A549 (cell line): ENCODE data around the gene FEM1A. TPM values are rescaled to one million over a fixed set of nuclear protein-coding genes. Genes with fewer than 3 reads are reported as not detected.
"Not testable (repeated sequence)": the region's sequence is repeated elsewhere in the genome, so short reads cannot be mapped to it uniquely, and the experiment has no call there.

Source experiments
- ATAC-seq, 2 experiments: fragments of 200-7000 bp in 1 of 2; fragments of >200 bp in 1 of 2; cut with Nextera tagmentation in 1 of 2; cut with Tn5 transposase in 1 of 2; 3 replicates each; pipeline versions ENCODE4 v1.8.0 to v1.9.1; 2018 to 2020; ENCODE audit warnings: mild to moderate bottlenecking in 1 of 2, moderate library complexity in 1 of 2
- CTCF ChIA-PET: fragments of 300-600 bp; sonication (Branson Sonifier 250); formaldehyde crosslinking; extraction: SDS; loops from one replicate; lab custom pipeline; 2021; ENCODE audit warnings: antibody characterized with exemption, inconsistent platforms; lab: Yijun Ruan, JAX
- POLR2A ChIA-PET: fragments of 350-600 bp; formaldehyde crosslinking; extraction: SDS; loops from one replicate; lab custom pipeline; 2021; ENCODE audit warnings: antibody characterized with exemption, inconsistent platforms; lab: Yijun Ruan, JAX
- DNase-seq, 2 experiments: peaks; one replicate each; pipeline versions ENCODE4 v3.0.0 to v3.0.0-alpha.2; 2011 to 2016; ENCODE audit warnings: low read depth in 1 of 2, low spot score in 1 of 2
- FAIRE-seq: peaks from 2 replicates; lab custom pipeline; 2011; peaks lifted over from hg19 to GRCh38; lab: Jason Lieb, UNC
- H3K27ac ChIP-seq, 2 experiments: fragments of >200 bp; sonication (Bioruptor Twin); formaldehyde crosslinking; 3 replicates each; pipeline ENCODE4 v1.5.1; 2016 to 2017
- H3K4me1 ChIP-seq: fragments of >200 bp; sonication (Bioruptor Twin); formaldehyde crosslinking; 3 replicates; pipeline ENCODE4 v1.6.1; 2016
- H3K4me2 ChIP-seq: fragments of >200 bp; sonication (Bioruptor Twin); formaldehyde crosslinking; 3 replicates; pipeline ENCODE4 v1.6.1; 2016
- H3K4me3 ChIP-seq: fragments of >200 bp; sonication (Bioruptor Twin); formaldehyde crosslinking; 3 replicates; pipeline ENCODE4 v1.5.1; 2016
- H3K9me3 ChIP-seq: fragments of >200 bp; sonication (Bioruptor Twin); formaldehyde crosslinking; 3 replicates; pipeline ENCODE4 v1.6.1; 2016
- CTCF ChIP-seq: fragments of >200 bp; sonication (Bioruptor Twin); formaldehyde crosslinking; IDR thresholded peaks from 3 replicates; pipeline ENCODE4 v1.5.1; 2016
- GATA3 ChIP-seq: IDR thresholded peaks from 2 replicates; pipeline ENCODE4 v1.6.1; 2012; ENCODE audit warnings: borderline replicate concordance
- HES2 ChIP-seq: fragments of >200 bp; sonication (Bioruptor Twin); formaldehyde crosslinking; IDR thresholded peaks from 2 replicates; pipeline ENCODE4 v1.6.1; 2016
- JUN ChIP-seq, 2 experiments: fragments of >200 bp; sonication (Bioruptor Twin); formaldehyde crosslinking; IDR thresholded peaks; 2 replicates in 1 of 2; 3 replicates in 1 of 2; pipeline ENCODE4 v1.6.1; 2016 to 2017
- MAFK ChIP-seq: fragments of 450-650 bp; IDR thresholded peaks from 2 replicates; pipeline ENCODE4 v1.6.1; 2014; ENCODE audit not compliant: partially characterized antibody
- NPAS2 ChIP-seq: fragments of 250-450 bp; sonication (Bioruptor Pico); IDR thresholded peaks from 2 replicates; pipeline ENCODE4 v1.8.0; 2022; ENCODE audit warnings: mild to moderate bottlenecking, moderate library complexity, borderline replicate concordance
- POLR2A ChIP-seq: IDR thresholded peaks from 2 replicates; pipeline ENCODE4 v1.6.1; 2012; ENCODE audit warnings: mild to moderate bottlenecking, low read length
- RAD21 ChIP-seq, 2 experiments: fragments of >200 bp in 1 of 2; sonication (Bioruptor Twin) in 1 of 2; formaldehyde crosslinking in 1 of 2; IDR thresholded peaks in 1 of 2; conservative IDR thresholded peaks in 1 of 2; 2 replicates in 1 of 2; 3 replicates in 1 of 2; pipeline ENCODE4 v1.6.1; 2012 to 2018; ENCODE audit warnings: inconsistent platforms in 1 of 2
- RCOR1 ChIP-seq: fragments of 150-350 bp; IDR thresholded peaks from 2 replicates; pipeline ENCODE4 v1.6.1; 2014; ENCODE audit warnings: antibody characterized with exemption, low read length, low read depth
- REST ChIP-seq: fragments of 200-600 bp; sonication (generic); IDR thresholded peaks from 2 replicates; pipeline ENCODE4 v1.6.1; 2016; ENCODE audit warnings: antibody characterized with exemption, mild to moderate bottlenecking, moderate library complexity
- RFX5 ChIP-seq: fragments of 450-650 bp; IDR thresholded peaks from 2 replicates; pipeline ENCODE4 v1.7.1; 2014; ENCODE audit warnings: antibody characterized with exemption, mild to moderate bottlenecking, moderate library complexity
- SMC3 ChIP-seq: fragments of >200 bp; sonication (Bioruptor Twin); formaldehyde crosslinking; IDR thresholded peaks from 3 replicates; pipeline ENCODE4 v1.6.1; 2018; ENCODE audit warnings: inconsistent platforms
- TFCP2L1 ChIP-seq: fragments of 250-450 bp; sonication (Bioruptor Pico); IDR thresholded peaks from 2 replicates; pipeline ENCODE4 v1.5.0; 2021; ENCODE audit warnings: mild to moderate bottlenecking
- ZC3H11A ChIP-seq: fragments of 450-650 bp; IDR thresholded peaks from 2 replicates; pipeline ENCODE4 v1.6.1; 2014; ENCODE audit warnings: antibody characterized with exemption, mild to moderate bottlenecking
- ZFP36 ChIP-seq: fragments of 450-650 bp; IDR thresholded peaks from 2 replicates; pipeline ENCODE4 v1.6.1; 2014; ENCODE audit warnings: borderline replicate concordance; ENCODE audit not compliant: partially characterized antibody
- WGBS: methylation state at CpG from one replicate; pipeline ENCODE4 v1.1.6; 2017; ENCODE audit errors: missing lambda C conversion rate; 5-methylcytosine and 5-hydroxymethylcytosine counted together
- polyA plus RNA-seq, 4 experiments: library from polyadenylated mRNA; depleted of rRNA in 3 of 4; stranded (reverse); fragments of >200 nt; fragmentation: RNase III in 1 of 4; extraction: RNeasy Plus Mini Kit Qiagen cat#74134 plus additional on column Dnase treatment in 1 of 4; gene quantifications; 2 replicates in 3 of 4; 3 replicates in 1 of 4; pipeline ENCODE4 v1.2.3, GENCODE V29; 2011 to 2017

FEM1A gene
- polyA plus RNA-seq, 2 of the 4 experiments (the other 2 are of a cell fraction): 3.2 to 4.1 TPM

- H3K4me2 ChIP-seq: no peak overlapping the region
- no peaks in the 10 kb centered on the region for H3K9me3 ChIP-seq
- CTCF ChIA-PET: interaction anchor here (0.6 to 13.7 kb wide), 7 partner anchors 8 to 225 kb away, joined by 3 to 240 read pairs (median 4); partner anchors contain the start of gene FEM1A
- H3K4me1 ChIP-seq: no peaks in the 10 kb centered on the region
- no peak overlapping the region for H3K4me3 ChIP-seq
- FAIRE-seq: no peak
- no peak for TF ChIP-seq RCOR1
- peak; percentile 33 for TF ChIP-seq ZFP36
- no peak for TF ChIP-seq HES2
- TF ChIP-seq ZC3H11A: no peak
- TF ChIP-seq, all 56 proteins: peak for 1
- H3K27ac ChIP-seq: no peak overlapping the region
- DNase-seq: no peak
- ATAC-seq: no peak
- POLR2A ChIA-PET: no interaction called here
- WGBS: 43% methylated on average over 3 of the region's 3 CpGs
These were observed 9.6 kb downstream of the FEM1A start for GRCh38 chr19:4801085-4801619.

GRCh38 chr19:4802711-4803110 lies 11.2 kb downstream of the FEM1A start:
- no peak overlapping the region for H3K4me3 ChIP-seq
- DNase-seq: no peak
- no peak overlapping the region for H3K27ac ChIP-seq
- TF ChIP-seq RFX5 (no peak), GATA3 (no peak), MAFK (no peak), RAD21 (conservative IDR thresholded peaks at IDR 0.05 in 1 of 2, IDR thresholded peaks at IDR 0.05 in 1 of 2) (no peak), REST (no peak), HES2 (no peak), JUN (IDR thresholded peaks at IDR 0.05) (no peak), POLR2A (no peak)
- H3K4me1 ChIP-seq: no peaks in the 10 kb centered on the region
- ATAC-seq: no peak
- H3K9me3 ChIP-seq: no peaks in the 10 kb centered on the region
- no peak for FAIRE-seq
- H3K4me2 ChIP-seq: no peak overlapping the region
- ChIA-PET CTCF (interaction anchor here (0.8 to 13.7 kb wide), 3 partner anchors 12 to 73 kb away, joined by 3 to 240 read pairs (median 10); partner anchors contain the start of gene FEM1A), POLR2A (no interaction called here)
- 70% methylated on average over 7 of the region's 7 CpGs for WGBS

GRCh38 chr19:4803736-4804695 lies 12.5 kb downstream of the FEM1A start:
- peak overlapping the region; percentile 17; the same call in 1 of the 3 replicates for H3K4me2 ChIP-seq
- no peaks in the 10 kb centered on the region for H3K9me3 ChIP-seq
- FAIRE-seq: no peak
- ATAC-seq: peak; percentile 88 to 93
- H3K27ac ChIP-seq: no peak overlapping the region
- ChIA-PET POLR2A (no interaction called here), CTCF (interaction anchor here (0.6 to 13.7 kb wide), 15 partner anchors 11 to 397 kb away, joined by 3 to 240 read pairs (median 4); partner anchors contain the start of gene FEM1A)
- 32% methylated on average over 20 of the region's 33 CpGs for whole genome bisulfite sequencing
- TF ChIP-seq RAD21 (conservative IDR thresholded peaks at IDR 0.05 in 1 of 2, IDR thresholded peaks at IDR 0.05 in 1 of 2) (peak; percentile 69 to 80), NPAS2 (no peak), TFCP2L1 (CRISPR knock-in tag) (no peak), SMC3 (peak; percentile 56), CTCF (peak; percentile 67)
- peak; percentile 47 to 52 for DNase-seq
- no peak overlapping the region for H3K4me3 ChIP-seq
- no peaks in the 10 kb centered on the region for H3K4me1 ChIP-seq

- FAIRE-seq, H3K9me3 ChIP-seq, POLR2A ChIA-PET, H3K27ac ChIP-seq, H3K4me1 ChIP-seq, H3K4me2 ChIP-seq, ATAC-seq, H3K4me3 ChIP-seq, DNase-seq: not testable (repeated sequence)
- 88% methylated on average over 6 of the region's 6 CpGs for WGBS
- CTCF ChIA-PET: interaction anchor here (0.7 to 13.7 kb wide), 12 partner anchors 12 to 226 kb away, joined by 3 to 240 read pairs (median 4); partner anchors contain the start of gene FEM1A
These were observed 13.6 kb downstream of the FEM1A start for GRCh38 chr19:4805140-4805539.
